Epithelial cell of esophagus (primary cell): ENCODE results near the gene TAF1.
"Not testable (repeated sequence)": the region's sequence is repeated elsewhere in the genome, so short reads cannot be mapped to it uniquely, and the experiment has no call there.

Source experiments
- DNase-seq: peaks from one replicate; pipeline ENCODE4 v3.0.0; 2010; ENCODE audit warnings: low read depth
- H3K4me3 ChIP-seq: 2 replicates; pipeline ENCODE4 v1.5.1; 2011; ENCODE audit warnings: mild to moderate bottlenecking, low read length, control low read depth
- CTCF ChIP-seq: IDR thresholded peaks from 2 replicates; pipeline ENCODE4 v1.5.1; 2011; ENCODE audit warnings: low read depth, mild to moderate bottlenecking, low read length, control low read depth, inconsistent platforms; ENCODE audit not compliant: insufficient read depth; ENCODE audit errors: missing control alignments

The TAF1 gene

GRCh38 chrX:71492231-71493065 is 126.3 kb downstream of the TAF1 start:
- TF ChIP-seq CTCF: no peak
- DNase-seq: no peak
- no peak overlapping the region for H3K4me3 ChIP-seq

- no peak for TF ChIP-seq CTCF
- DNase-seq: peak; percentile 30
- no peak overlapping the region for H3K4me3 ChIP-seq
Observed at GRCh38 chrX:71493111-71493613, 127.0 kb downstream of the TAF1 start.

- not testable (repeated sequence) for H3K4me3 ChIP-seq, DNase-seq
Observed at GRCh38 chrX:71495979-71496378, 129.8 kb downstream of the TAF1 start.

- TF ChIP-seq CTCF: no peak
- no peak for DNase-seq
- no peak overlapping the region for H3K4me3 ChIP-seq
Observed at GRCh38 chrX:71496476-71496875, 130.3 kb downstream of the TAF1 start.

GRCh38 chrX:71502080-71502479 is 135.9 kb downstream of the TAF1 start:
- not testable (repeated sequence) for H3K4me3 ChIP-seq, DNase-seq

- no peak for TF ChIP-seq CTCF
- no peak for DNase-seq
Observed at GRCh38 chrX:71504346-71504745, 138.2 kb downstream of the TAF1 start.

GRCh38 chrX:71509289-71509688 is 143.1 kb downstream of the TAF1 start:
- TF ChIP-seq CTCF: no peak
- DNase-seq: no peak
- no peak overlapping the region for H3K4me3 ChIP-seq

More at GRCh38 chrX:71504346-71504745, 138.2 kb downstream of the TAF1 start:
- H3K4me3 ChIP-seq: no peak overlapping the region

GRCh38 chrX:71510161-71510560 is 144.0 kb downstream of the TAF1 start:
- no peak overlapping the region for H3K4me3 ChIP-seq
- no peak for DNase-seq
- TF ChIP-seq CTCF: no peak

- DNase-seq, H3K4me3 ChIP-seq: not testable (repeated sequence)
Observed at GRCh38 chrX:71513731-71514130, 147.6 kb downstream of the TAF1 start.
